Hepatocyte (in vitro differentiated cells): ENCODE data around the gene DUS2. TPM values are rescaled to one million over a fixed set of nuclear protein-coding genes. Genes with fewer than 3 reads are reported as not detected.

Source experiments
- DNase-seq: peaks from one replicate; pipeline ENCODE4 v3.0.0-alpha.2; 2016; ENCODE audit warnings: low spot score
- H2AFZ ChIP-seq: fragments of 200-600 bp; sonication (generic); 2 replicates; pipeline ENCODE4 v1.6.0; 2016; ENCODE audit warnings: antibody characterized with exemption, mild to moderate bottlenecking
- H3K27ac ChIP-seq: fragments of 200-600 bp; sonication (generic); 2 replicates; pipeline ENCODE4 v1.5.1; 2016; ENCODE audit warnings: mild to moderate bottlenecking
- H3K27me3 ChIP-seq: fragments of 200-600 bp; sonication (generic); 2 replicates; pipeline ENCODE4 v1.6.1; 2016
- H3K36me3 ChIP-seq: fragments of 200-600 bp; sonication (generic); replicated peaks from 2 replicates; pipeline ENCODE4 v1.5.1; 2016; ENCODE audit warnings: low read depth; ENCODE audit not compliant: insufficient read depth
- H3K4me1 ChIP-seq: fragments of 200-600 bp; sonication (generic); 2 replicates; pipeline ENCODE4 v1.5.1; 2016; ENCODE audit warnings: mild to moderate bottlenecking, moderate library complexity; ENCODE audit not compliant: insufficient read depth
- H3K4me2 ChIP-seq: fragments of 200-600 bp; sonication (generic); 2 replicates; pipeline ENCODE4 v1.6.0; 2016
- H3K4me3 ChIP-seq: fragments of 200-600 bp; sonication (generic); 2 replicates; pipeline ENCODE4 v1.5.1; 2016; ENCODE audit warnings: mild to moderate bottlenecking
- H3K79me2 ChIP-seq: fragments of 200-600 bp; sonication (generic); 2 replicates; pipeline ENCODE4 v1.6.0; 2017; ENCODE audit warnings: mild to moderate bottlenecking
- H3K9me2 ChIP-seq: fragments of 200-600 bp; sonication (generic); replicated peaks from 2 replicates; pipeline ENCODE4 v1.6.0; 2017; ENCODE audit warnings: mild to moderate bottlenecking; ENCODE audit not compliant: insufficient read depth
- H3K9me3 ChIP-seq: fragments of 200-600 bp; sonication (generic); 2 replicates; pipeline ENCODE4 v1.5.1; 2016; ENCODE audit warnings: low read depth, mild to moderate bottlenecking
- H4K20me1 ChIP-seq: fragments of 200-600 bp; sonication (generic); 2 replicates; pipeline ENCODE4 v1.6.0; 2016; ENCODE audit warnings: mild to moderate bottlenecking; ENCODE audit not compliant: insufficient read depth, poor library complexity, severe bottlenecking
- CTCF ChIP-seq: fragments of 200-600 bp; sonication (generic); IDR thresholded peaks from 2 replicates; pipeline ENCODE4 v1.5.1; 2016; ENCODE audit warnings: antibody characterized with exemption, mild to moderate bottlenecking; ENCODE audit not compliant: poor library complexity
- EZH2 ChIP-seq: fragments of 200-600 bp; sonication (generic); IDR thresholded peaks from 2 replicates; pipeline ENCODE4 v1.6.1; 2016; ENCODE audit warnings: antibody characterized with exemption, mild to moderate bottlenecking, borderline replicate concordance
- EZH2phosphoT487 ChIP-seq: fragments of 200-600 bp; sonication (generic); IDR thresholded peaks from one replicate; pipeline ENCODE4 v1.6.1; 2018; ENCODE audit warnings: antibody characterized with exemption, mild to moderate bottlenecking, low read depth, moderate library complexity; ENCODE audit not compliant: unreplicated experiment, severe bottlenecking
- WGBS: methylation state at CpG from one replicate; pipeline ENCODE4 v1.1.6; 2016; ENCODE audit warnings: low lambda C conversion rate; ENCODE audit errors: missing lambda C conversion rate; 5-methylcytosine and 5-hydroxymethylcytosine counted together
- polyA plus RNA-seq: library from polyadenylated mRNA; unstranded; fragments of >200 nt; fragmentation: Nextera tagmentation; extraction: Ambion mirVana; gene quantifications from 2 replicates; pipeline ENCODE4 v1.2.1, GENCODE V29; 2016
- total RNA-seq: library from RNA; depleted of rRNA; stranded (reverse); fragments of >200 nt; gene quantifications from 2 replicates; pipeline ENCODE4 v1.2.3, GENCODE V29; 2014

DUS2 gene
- total and polyA plus RNA-seq, 2 experiments from 2014 or later = 11.8 to 18.0 TPM

- no peaks in the 10 kb centered on the region for H3K79me2 ChIP-seq
- H3K36me3 ChIP-seq = no peaks in the 10 kb centered on the region
- H4K20me1 ChIP-seq = no peaks in the 10 kb centered on the region
- no peak overlapping the region for H2AFZ ChIP-seq
- no peak overlapping the region for H3K4me3 ChIP-seq
- no peak overlapping the region for H3K4me2 ChIP-seq
- 95% methylated on average over 14 of the region's 14 CpGs for WGBS
- H3K27me3 ChIP-seq = no peaks in the 10 kb centered on the region
- no peaks in the 10 kb centered on the region for H3K9me3 ChIP-seq
- no peak for TF ChIP-seq CTCF
- TF ChIP-seq EZH2phosphoT487 = no peak
- TF ChIP-seq EZH2 = no peak
- H3K9me2 ChIP-seq = no peaks in the 10 kb centered on the region
- H3K27ac ChIP-seq = no peak overlapping the region
- no peak for DNase-seq
- no peaks in the 10 kb centered on the region for H3K4me1 ChIP-seq
These were observed 47.9 kb downstream of the DUS2 start for GRCh38 chr16:68070806-68071517.

- H3K27ac ChIP-seq = no peak overlapping the region
- no peaks in the 10 kb centered on the region for H3K36me3 ChIP-seq
These were observed 48.4 kb downstream of the DUS2 start for GRCh38 chr16:68071518-68071901.

GRCh38 chr16:68072038-68072695 is 49.1 kb downstream of the DUS2 start:
- H3K36me3 ChIP-seq = no peaks in the 10 kb centered on the region
- H3K9me3 ChIP-seq = no peaks in the 10 kb centered on the region
- TF ChIP-seq EZH2 = no peak
- TF ChIP-seq CTCF = no peak
- TF ChIP-seq EZH2phosphoT487 = no peak
- DNase-seq = peak; percentile 59
- H3K27me3 ChIP-seq = no peaks in the 10 kb centered on the region
- no peaks in the 10 kb centered on the region for H3K9me2 ChIP-seq
- no peaks in the 10 kb centered on the region for H3K79me2 ChIP-seq
- no peak overlapping the region for H2AFZ ChIP-seq
- H4K20me1 ChIP-seq = no peaks in the 10 kb centered on the region
- H3K4me2 ChIP-seq = no peak overlapping the region
- no peaks in the 10 kb centered on the region for H3K4me1 ChIP-seq
- H3K27ac ChIP-seq = no peak overlapping the region
- no peak overlapping the region for H3K4me3 ChIP-seq
- WGBS = 80% methylated on average over 9 of the region's 9 CpGs

More at GRCh38 chr16:68071518-68071901, 48.4 kb downstream of the DUS2 start:
- no peaks in the 10 kb centered on the region for H4K20me1 ChIP-seq
- no peak overlapping the region for H2AFZ ChIP-seq
- no peaks in the 10 kb centered on the region for H3K79me2 ChIP-seq
- no peaks in the 10 kb centered on the region for H3K4me1 ChIP-seq
- H3K4me2 ChIP-seq = no peak overlapping the region
- no peaks in the 10 kb centered on the region for H3K27me3 ChIP-seq
- no peak for DNase-seq
- no peak overlapping the region for H3K4me3 ChIP-seq
- TF ChIP-seq EZH2phosphoT487 (no peak), CTCF (no peak), EZH2 (no peak)
- H3K9me3 ChIP-seq = no peaks in the 10 kb centered on the region
- H3K9me2 ChIP-seq = no peaks in the 10 kb centered on the region
- WGBS = 96% methylated on average over 1 of the region's 1 CpG
